Measurements from ENCODE around the gene PSD. TPM values are rescaled to one million over a fixed set of nuclear protein-coding genes. Genes with fewer than 3 reads are reported as not detected.

The PSD gene
- total and polyA plus RNA-seq, 10 of the 15 experiments (the other 5 are each of a cell fraction or from before 2014, with no cell fraction given) = 0.11 to 2.0 (median 0.49) TPM; not detected in 2

- H3K9me3 ChIP-seq (replicated peaks; ENCODE audit: control insufficient read depth, insufficient read depth, low read length) = no peaks in the 10 kb centered on the region
- no peak overlapping the region for H2AFZ ChIP-seq (ENCODE audit: control insufficient read depth, low read depth, low read length)
- no peak overlapping the region for H3K9ac ChIP-seq (ENCODE audit: control insufficient read depth, insufficient read depth, low read length)
- no peaks in the 10 kb centered on the region for H3K79me2 ChIP-seq (ENCODE audit: control insufficient read depth, insufficient read depth, low read length)
- H3K27me3 ChIP-seq (replicated peaks in 1 of 2; ENCODE audit: control insufficient read depth in 2 of 2, insufficient read depth in 2 of 2, low read length in 1 of 2) = no peaks in the 10 kb centered on the region
- no peaks in the 10 kb centered on the region for H3K36me3 ChIP-seq (ENCODE audit: control insufficient read depth in 2 of 2, insufficient read depth in 2 of 2, low read length in 1 of 2)
- no peak overlapping the region for H3K27ac ChIP-seq (ENCODE audit: control insufficient read depth, insufficient read depth)
- DNase-seq (ENCODE audit: low read depth, low spot score) = no peak
- H4K20me1 ChIP-seq (ENCODE audit: control insufficient read depth, insufficient read depth) = no peaks in the 10 kb centered on the region
- in situ Hi-C loops (cut with MboI) (no loop called here), intact Hi-C loops (cut with micrococcal nuclease; ENCODE audit: unreplicated experiment) (loop anchor here (5.0 kb wide), 1 partner anchor 72 kb away; no protein-coding TSS in a partner anchor)
- POLR2A ChIA-PET = interaction anchor here (0.7 kb wide), 1 partner anchor 35 kb away, joined by 4 read pairs; no protein-coding TSS in a partner anchor
- TSS peak; percentile 60 for BruUV-seq (replicated peaks)
- RAD21 ChIA-PET (ENCODE audit: unreplicated experiment) = no interaction called here
- FAIRE-seq = no peak
- 90% methylated on average over 10 of the region's 10 CpGs for WGBS (ENCODE audit: insufficient coverage, insufficient replicate concordance, low lambda C conversion rate, missing lambda C conversion rate)
- no peak for ATAC-seq
- CTCF ChIA-PET = interaction anchor here (4.5 kb wide), 1 partner anchor 42 kb away, joined by 29 read pairs; the partner anchor contains the start of gene FBXL15
- peaks cover 16% of the 10 kb centered on the region for H3K4me1 ChIP-seq (ENCODE audit: control insufficient read depth, insufficient read depth, low read length)
- peak overlapping the region; percentile 66; the same call in 1 of the 2 replicates for H3K4me2 ChIP-seq (ENCODE audit: control insufficient read depth, insufficient read depth)
- SMC1A ChIA-PET (ENCODE audit: uncharacterized antibody, unreplicated experiment) = interaction anchor here (0.9 to 3.8 kb wide), 3 partner anchors 10 to 15 kb away, joined by 3 to 23 read pairs (median 4); partner anchors contain the start of gene C10orf95
- H3K4me3 ChIP-seq = peak overlapping the region; percentile 32; the same call in 1 of the 2 replicates
- TF ChIP-seq PML (IDR thresholded peaks at IDR 0.05; ENCODE audit: low read length) (no peak), SKIL (IDR thresholded peaks at IDR 0.05; ENCODE audit: low read depth, poor library complexity, severe bottlenecking) (no peak), BCLAF1 (IDR thresholded peaks at IDR 0.05) (no peak), CHD1 (IDR thresholded peaks at IDR 0.05; ENCODE audit: low read depth, low read length) (no peak), ZBTB4 (CRISPR knock-in tag; IDR thresholded peaks at IDR 0.05) (no peak), SMAD5 (IDR thresholded peaks at IDR 0.05; ENCODE audit: low read depth) (no peak), ZNF592 (IDR thresholded peaks at IDR 0.05) (no peak), NR2F1 (conservative IDR thresholded peaks at IDR 0.05) (no peak), POU2F2 (IDR thresholded peaks at IDR 0.05; ENCODE audit: borderline replicate concordance, low read depth, low read length) (no peak), RELA (IDR thresholded peaks at IDR 0.05; ENCODE audit: borderline replicate concordance, partially characterized antibody) (no peak), HDAC2 (IDR thresholded peaks at IDR 0.05) (no peak)
These were observed 45.4 kb upstream of the PSD start for GRCh38 chr10:102463983-102464382.

Data from GM12878 (cell line).